GM12891 (cell line): ENCODE measurements around the gene SPATC1L.

Experiments
- POLR2A ChIP-seq: IDR thresholded peaks from 2 replicates; pipeline ENCODE4 v1.6.1; 2011; ENCODE audit warnings: low read depth, low read length, control low read depth
- POU2F2 ChIP-seq: IDR thresholded peaks from 2 replicates; pipeline ENCODE4 v1.6.1; 2011; ENCODE audit warnings: low read depth, mild to moderate bottlenecking, control low read depth, low read length, moderate library complexity
- TAF1 ChIP-seq: IDR thresholded peaks from 2 replicates; pipeline ENCODE4 v1.6.1; 2011; ENCODE audit warnings: low read depth, low read length, control low read depth

- TF ChIP-seq POU2F2 = no peak
- no peak for TF ChIP-seq POLR2A
- no peak for TF ChIP-seq TAF1
These were observed 19.2 kb downstream of the SPATC1L start for GRCh38 chr21:46165098-46165497.
